ENCODE results near the gene SIX2. TPM values are rescaled to one million over a fixed set of nuclear protein-coding genes. Genes with fewer than 3 reads are reported as not detected.

SIX2 gene
- total and polyA plus RNA-seq, 10 donors, result 0.03 to 0.20 (median 0.03) TPM; not detected in 7

GRCh38 chr2:44959855-44960254, 49.4 kb downstream of the SIX2 start:
- intact Hi-C loops (cut with DNase I; ENCODE audit: low total_unique reads), result loop anchor here (5.0 to 10.0 kb wide), 3 partner anchors 483 to 915 kb away; no protein-coding TSS in a partner anchor
- WGBS, 5 donors, result 66 to 77% (median 70%) methylated on average over 6 of the region's 6 CpGs
- no peak for DNase-seq
- no peak for TF ChIP-seq CTCF (IDR thresholded peaks at IDR 0.05 in 8 of 11, conservative IDR thresholded peaks at IDR 0.05 in 3 of 11)
- no peak for TF ChIP-seq POLR2A (IDR thresholded peaks at IDR 0.05)
- TF ChIP-seq POLR2AphosphoS5 (IDR thresholded peaks at IDR 0.05), result no peak
- H3K4me1 ChIP-seq, result peaks cover 7 to 12% (median 11%) of the 10 kb centered on the region in 6 donors
- peaks cover 6 to 91% (median 19%) of the 10 kb centered on the region in 7 donors for H3K27me3 ChIP-seq (replicated peaks in 1 of 7)
- H3K27ac ChIP-seq, result no peak overlapping the region
- H3K4me3 ChIP-seq, result no peak overlapping the region
- no peaks in the 10 kb centered on the region for H3K36me3 ChIP-seq
- H3K9me3 ChIP-seq, result no peaks in the 10 kb centered on the region

GRCh38 chr2:44957656-44958327, 51.5 kb downstream of the SIX2 start:
- peaks cover 9 to 32% (median 24%) of the 10 kb centered on the region in 6 donors for H3K4me1 ChIP-seq
- H3K27ac ChIP-seq, result no peak overlapping the region
- no peak for DNase-seq
- H3K27me3 ChIP-seq (replicated peaks in 1 of 7), result peaks cover 11 to 92% (median 36%) of the 10 kb centered on the region in 7 donors
- intact Hi-C loops (cut with DNase I; ENCODE audit: low total_unique reads), result loop anchor here (5.0 to 10.0 kb wide), 3 partner anchors 480 to 913 kb away; no protein-coding TSS in a partner anchor
- H3K4me3 ChIP-seq, result no peak overlapping the region
- TF ChIP-seq CTCF (IDR thresholded peaks at IDR 0.05 in 8 of 11, conservative IDR thresholded peaks at IDR 0.05 in 3 of 11), result no peak
- TF ChIP-seq POLR2AphosphoS5 (IDR thresholded peaks at IDR 0.05), result no peak
- WGBS, 5 donors, result 75 to 91% (median 83%) methylated on average over 6 of the region's 6 CpGs
- H3K9me3 ChIP-seq, result no peaks in the 10 kb centered on the region
- H3K36me3 ChIP-seq, result no peaks in the 10 kb centered on the region

- no peak for TF ChIP-seq CTCF (IDR thresholded peaks at IDR 0.05 in 8 of 11, conservative IDR thresholded peaks at IDR 0.05 in 3 of 11)
- TF ChIP-seq POLR2AphosphoS5 (IDR thresholded peaks at IDR 0.05), result no peak
- TF ChIP-seq POLR2A (IDR thresholded peaks at IDR 0.05), result no peak
- Histone ChIP-seq H3K4me3 (no peak overlapping the region), H3K27ac (no peak overlapping the region), H3K4me1 (peaks cover 10 to 41% (median 33%) of the 10 kb centered on the region in 6 donors), H3K9me3 (no peaks in the 10 kb centered on the region), H3K36me3 (no peaks in the 10 kb centered on the region), H3K27me3 (replicated peaks in 1 of 7) (peaks cover 11 to 92% (median 45%) of the 10 kb centered on the region in 7 donors)
- 63 to 90% (median 75%) methylated on average over 1 of the region's 1 CpG for WGBS, 5 donors
- intact Hi-C loops (cut with DNase I; ENCODE audit: low total_unique reads), result loop anchor here (5.0 to 10.0 kb wide), 3 partner anchors 480 to 912 kb away; no protein-coding TSS in a partner anchor
- DNase-seq, result no peak
Measured at GRCh38 chr2:44956843-44957242, 52.4 kb downstream of the SIX2 start.
